GM23338 (cell line): ENCODE results near the gene OR10W1. TPM values are rescaled to one million over a fixed set of nuclear protein-coding genes. Genes with fewer than 3 reads are reported as not detected.

Experiments
- ATAC-seq: fragments of 200-7000 bp; cut with Tn5 transposase; 3 replicates; pipeline ENCODE4 v1.9.1; 2020
- DNase-seq: peaks from one replicate; pipeline ENCODE4 v3.0.0-alpha.2; 2015; ENCODE audit warnings: low spot score
- H2AFZ ChIP-seq: fragments of 200-600 bp; sonication (generic); 2 replicates; pipeline ENCODE4 v1.8.0; 2016; ENCODE audit warnings: antibody characterized with exemption, mild to moderate bottlenecking, moderate library complexity
- H3F3A ChIP-seq: fragments of 200-600 bp; sonication (generic); replicated peaks from 2 replicates; pipeline ENCODE4 v1.8.0; 2017; ENCODE audit warnings: antibody characterized with exemption, mixed run types, low read depth
- H3K27ac ChIP-seq: fragments of 200-600 bp; sonication (generic); 2 replicates; pipeline ENCODE4 v1.6.1; 2016; ENCODE audit warnings: low read depth
- H3K27me3 ChIP-seq: fragments of 200-600 bp; sonication (generic); 2 replicates; pipeline ENCODE4 v1.8.0; 2016; ENCODE audit warnings: mild to moderate bottlenecking, mixed run types, moderate library complexity; ENCODE audit not compliant: insufficient read depth
- H3K36me3 ChIP-seq: fragments of 200-600 bp; sonication (generic); 2 replicates; pipeline ENCODE4 v1.8.0; 2016; ENCODE audit warnings: mild to moderate bottlenecking; ENCODE audit not compliant: insufficient read depth
- H3K4me1 ChIP-seq: fragments of 200-600 bp; sonication (generic); 2 replicates; pipeline ENCODE4 v1.8.0; 2016; ENCODE audit warnings: mild to moderate bottlenecking, moderate library complexity; ENCODE audit not compliant: insufficient read depth
- H3K4me2 ChIP-seq: fragments of 200-600 bp; sonication (generic); 2 replicates; pipeline ENCODE4 v1.7.1; 2017; ENCODE audit warnings: mixed run types
- H3K4me3 ChIP-seq: fragments of 200-600 bp; sonication (generic); 2 replicates; pipeline ENCODE4 v1.6.1; 2016; ENCODE audit warnings: mixed run types
- H3K79me2 ChIP-seq: fragments of 200-600 bp; sonication (generic); replicated peaks from 2 replicates; pipeline ENCODE4 v1.8.0; 2017; ENCODE audit warnings: mild to moderate bottlenecking; ENCODE audit not compliant: insufficient read depth
- H3K9me2 ChIP-seq: fragments of 200-600 bp; sonication (generic); 2 replicates; pipeline ENCODE4 v1.8.0; 2017; ENCODE audit not compliant: insufficient read depth
- H4K20me1 ChIP-seq: fragments of 200-600 bp; sonication (generic); replicated peaks from 2 replicates; pipeline ENCODE4 v1.8.0; 2017; ENCODE audit warnings: mild to moderate bottlenecking; ENCODE audit not compliant: insufficient read depth
- H3K27ac Mint-ChIP-seq: 2 replicates; pipeline ENCODE4 v1.8.0; 2020; ENCODE audit warnings: inconsistent platforms, mild to moderate bottlenecking, moderate library complexity, mixed read lengths
- H3K27me3 Mint-ChIP-seq: 3 replicates; pipeline ENCODE4 v1.8.0; 2022; ENCODE audit warnings: low read depth, mild to moderate bottlenecking, moderate library complexity, mixed read lengths, inconsistent platforms; ENCODE audit not compliant: insufficient read depth, poor library complexity
- H3K36me3 Mint-ChIP-seq: 3 replicates; pipeline ENCODE4 v1.8.0; 2021; ENCODE audit warnings: low read depth, mild to moderate bottlenecking, inconsistent platforms, moderate library complexity, mixed read lengths
- H3K4me1 Mint-ChIP-seq: 3 replicates; pipeline ENCODE4 v1.8.0; 2020; ENCODE audit warnings: mild to moderate bottlenecking, inconsistent platforms, mixed read lengths
- H3K4me3 Mint-ChIP-seq: 3 replicates; pipeline ENCODE4 v1.8.0; 2021; ENCODE audit warnings: moderate library complexity, mild to moderate bottlenecking, inconsistent platforms, mixed read lengths
- H3K9me3 Mint-ChIP-seq: 3 replicates; pipeline ENCODE4 v1.8.0; 2020; ENCODE audit warnings: moderate library complexity, mild to moderate bottlenecking, inconsistent platforms, mixed read lengths
- CREB1 ChIP-seq: fragments of 250-450 bp; sonication (Bioruptor Pico); IDR thresholded peaks from 2 replicates; pipeline ENCODE4 v1.5.0; 2020; ENCODE audit warnings: low read depth, mild to moderate bottlenecking, moderate library complexity
- EZH2 ChIP-seq: fragments of 200-600 bp; sonication (generic); IDR thresholded peaks from one replicate; pipeline ENCODE4 v1.8.0; 2017; ENCODE audit warnings: antibody characterized with exemption, mild to moderate bottlenecking, low read depth; ENCODE audit not compliant: unreplicated experiment
- EZH2phosphoT487 ChIP-seq: fragments of 200-600 bp; sonication (generic); IDR thresholded peaks from one replicate; pipeline ENCODE4 v1.8.1; 2018; ENCODE audit warnings: antibody characterized with exemption; ENCODE audit not compliant: unreplicated experiment
- JUNB ChIP-seq: IDR thresholded peaks from one replicate; pipeline ENCODE4 v1.6.1; 2016; ENCODE audit warnings: antibody characterized with exemption; ENCODE audit not compliant: unreplicated experiment
- NANOG ChIP-seq: IDR thresholded peaks from 2 replicates; pipeline ENCODE4 v1.6.1; 2016; ENCODE audit warnings: antibody characterized with exemption, borderline replicate concordance
- POLR2AphosphoS5 ChIP-seq: IDR thresholded peaks from 2 replicates; pipeline ENCODE4 v1.6.1; 2016; ENCODE audit warnings: antibody characterized with exemption, low read depth
- STAT1 ChIP-seq: IDR thresholded peaks from one replicate; pipeline ENCODE4 v1.6.1; 2016; ENCODE audit warnings: antibody characterized with exemption; ENCODE audit not compliant: unreplicated experiment
- ZNF114 ChIP-seq: fragments of 250-450 bp; sonication (Bioruptor Pico); IDR thresholded peaks from 2 replicates; pipeline ENCODE4 v1.5.0; 2020; ENCODE audit warnings: mild to moderate bottlenecking, moderate library complexity
- long read RNA-seq: library from polyadenylated mRNA; unstranded; transcript quantifications from one replicate; pipeline ENCODE4 v2.0.0, GENCODE V29; 2020; ENCODE audit not compliant: unreplicated experiment
- polyA plus RNA-seq: library from polyadenylated mRNA; unstranded; fragments of >200 nt; fragmentation: Nextera tagmentation; extraction: Ambion mirVana; gene quantifications from 2 replicates; pipeline ENCODE4 v1.2.1, GENCODE V29; 2016
- total RNA-seq: library from RNA; depleted of rRNA; stranded (reverse); fragments of >200 nt; shearing (Covaris generic); gene quantifications from 2 replicates; pipeline ENCODE4 v1.2.3, GENCODE V29; 2014; rRNA removed
- TF ChIP-seq, protein P1 (sequence below): IDR thresholded peaks from one replicate; pipeline ENCODE4 v1.6.1; 2018; ENCODE audit warnings: antibody characterized with exemption; ENCODE audit not compliant: unreplicated experiment
- TF ChIP-seq, protein P2 (sequence below), 2 experiments: fragments of 200-600 bp in 1 of 2; sonication (generic) in 1 of 2; conservative IDR thresholded peaks; 2 replicates each; pipeline versions ENCODE4 v1.5.1 to v1.6.1; 2016 to 2017; ENCODE audit warnings: antibody characterized with exemption in 2 of 2, low read depth in 2 of 2, mild to moderate bottlenecking in 2 of 2, moderate library complexity in 1 of 2
- TF ChIP-seq, protein P3 (sequence below): IDR thresholded peaks from 2 replicates; pipeline ENCODE4 v1.6.1; 2016; ENCODE audit warnings: antibody characterized with exemption

Gene OR10W1
- total RNA-seq (not detected in 2 replicates), polyA plus RNA-seq (not detected in 2 replicates)
- long read RNA-seq: 0 reads

GRCh38 chr11:58268142-58268541 lies at the start of gene OR10W1:
OR10W1 (minus strand) TSS chr11:58268260; CDS start chr11:58267858, 402 bp downstream.
- Histone ChIP-seq H3K4me3 (no peak within 1 kb of the TSS), H3K4me1 (no peaks in the 10 kb centered on the region), H3F3A (no peaks in the 10 kb centered on the region), H3K27me3 (no peaks in the 10 kb centered on the region), H2AFZ (no peak within 1 kb of the TSS), H3K36me3 (no peaks in the 10 kb centered on the region), H4K20me1 (no peaks in the 10 kb centered on the region), H3K4me2 (no peak within 1 kb of the TSS), H3K9me2 (peaks cover 11% of the 10 kb centered on the region; the same call in 1 of the 2 replicates), H3K27ac (no peak within 1 kb of the TSS), H3K79me2 (no peaks in the 10 kb centered on the region)
- H3K4me3 Mint-ChIP-seq: no peak within 1 kb of the TSS
- H3K27me3 Mint-ChIP-seq: peaks cover 3% of the 10 kb centered on the region
- no peaks in the 10 kb centered on the region; the same call in 2 of the 3 replicates for H3K4me1 Mint-ChIP-seq
- H3K27ac Mint-ChIP-seq: no peak within 1 kb of the TSS
- ATAC-seq (no peak), DNase-seq (no peak)
- TF ChIP-seq EZH2 (no peak), STAT1 (no peak), NANOG (no peak), CREB1 (no peak), ZNF114 (no peak), POLR2AphosphoS5 (no peak), JUNB (no peak)
- TF ChIP-seq, protein P1, sequence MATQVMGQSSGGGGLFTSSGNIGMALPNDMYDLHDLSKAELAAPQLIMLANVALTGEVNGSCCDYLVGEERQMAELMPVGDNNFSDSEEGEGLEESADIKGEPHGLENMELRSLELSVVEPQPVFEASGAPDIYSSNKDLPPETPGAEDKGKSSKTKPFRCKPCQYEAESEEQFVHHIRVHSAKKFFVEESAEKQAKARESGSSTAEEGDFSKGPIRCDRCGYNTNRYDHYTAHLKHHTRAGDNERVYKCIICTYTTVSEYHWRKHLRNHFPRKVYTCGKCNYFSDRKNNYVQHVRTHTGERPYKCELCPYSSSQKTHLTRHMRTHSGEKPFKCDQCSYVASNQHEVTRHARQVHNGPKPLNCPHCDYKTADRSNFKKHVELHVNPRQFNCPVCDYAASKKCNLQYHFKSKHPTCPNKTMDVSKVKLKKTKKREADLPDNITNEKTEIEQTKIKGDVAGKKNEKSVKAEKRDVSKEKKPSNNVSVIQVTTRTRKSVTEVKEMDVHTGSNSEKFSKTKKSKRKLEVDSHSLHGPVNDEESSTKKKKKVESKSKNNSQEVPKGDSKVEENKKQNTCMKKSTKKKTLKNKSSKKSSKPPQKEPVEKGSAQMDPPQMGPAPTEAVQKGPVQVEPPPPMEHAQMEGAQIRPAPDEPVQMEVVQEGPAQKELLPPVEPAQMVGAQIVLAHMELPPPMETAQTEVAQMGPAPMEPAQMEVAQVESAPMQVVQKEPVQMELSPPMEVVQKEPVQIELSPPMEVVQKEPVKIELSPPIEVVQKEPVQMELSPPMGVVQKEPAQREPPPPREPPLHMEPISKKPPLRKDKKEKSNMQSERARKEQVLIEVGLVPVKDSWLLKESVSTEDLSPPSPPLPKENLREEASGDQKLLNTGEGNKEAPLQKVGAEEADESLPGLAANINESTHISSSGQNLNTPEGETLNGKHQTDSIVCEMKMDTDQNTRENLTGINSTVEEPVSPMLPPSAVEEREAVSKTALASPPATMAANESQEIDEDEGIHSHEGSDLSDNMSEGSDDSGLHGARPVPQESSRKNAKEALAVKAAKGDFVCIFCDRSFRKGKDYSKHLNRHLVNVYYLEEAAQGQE: no peak
- TF ChIP-seq, protein P2, sequence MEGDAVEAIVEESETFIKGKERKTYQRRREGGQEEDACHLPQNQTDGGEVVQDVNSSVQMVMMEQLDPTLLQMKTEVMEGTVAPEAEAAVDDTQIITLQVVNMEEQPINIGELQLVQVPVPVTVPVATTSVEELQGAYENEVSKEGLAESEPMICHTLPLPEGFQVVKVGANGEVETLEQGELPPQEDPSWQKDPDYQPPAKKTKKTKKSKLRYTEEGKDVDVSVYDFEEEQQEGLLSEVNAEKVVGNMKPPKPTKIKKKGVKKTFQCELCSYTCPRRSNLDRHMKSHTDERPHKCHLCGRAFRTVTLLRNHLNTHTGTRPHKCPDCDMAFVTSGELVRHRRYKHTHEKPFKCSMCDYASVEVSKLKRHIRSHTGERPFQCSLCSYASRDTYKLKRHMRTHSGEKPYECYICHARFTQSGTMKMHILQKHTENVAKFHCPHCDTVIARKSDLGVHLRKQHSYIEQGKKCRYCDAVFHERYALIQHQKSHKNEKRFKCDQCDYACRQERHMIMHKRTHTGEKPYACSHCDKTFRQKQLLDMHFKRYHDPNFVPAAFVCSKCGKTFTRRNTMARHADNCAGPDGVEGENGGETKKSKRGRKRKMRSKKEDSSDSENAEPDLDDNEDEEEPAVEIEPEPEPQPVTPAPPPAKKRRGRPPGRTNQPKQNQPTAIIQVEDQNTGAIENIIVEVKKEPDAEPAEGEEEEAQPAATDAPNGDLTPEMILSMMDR (conservative IDR thresholded peaks at IDR 0.05; ENCODE audit: low read depth in 2 of 2): no peak
- no peaks in the 10 kb centered on the region; the same call in 2 of the 3 replicates for H3K9me3 Mint-ChIP-seq
- H3K36me3 Mint-ChIP-seq: no peaks in the 10 kb centered on the region

DNA sequence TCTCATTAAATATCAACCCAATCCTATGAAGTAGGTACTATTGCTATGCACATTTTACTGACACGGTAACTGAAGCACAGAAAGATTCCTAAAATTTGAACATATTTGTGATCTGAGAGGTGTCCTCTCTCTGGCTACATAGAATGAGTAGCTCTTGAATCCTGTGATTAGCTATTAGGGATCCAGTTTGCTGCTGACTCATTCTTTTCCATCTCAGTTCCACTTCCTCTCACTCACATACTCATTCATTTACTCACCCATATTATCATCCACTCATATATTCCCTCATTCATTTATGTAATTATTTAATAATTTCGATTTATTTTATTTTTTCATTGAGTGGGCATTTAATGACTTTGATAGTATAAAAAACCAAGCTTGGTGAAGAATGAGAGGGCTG lies 48.1 kb upstream of the OR10W1 start:
- ATAC-seq: no peak
- H3K27ac Mint-ChIP-seq: no peak overlapping the region
- TF ChIP-seq JUNB (no peak), NANOG (no peak), EZH2phosphoT487 (no peak)
- TF ChIP-seq, protein P3, sequence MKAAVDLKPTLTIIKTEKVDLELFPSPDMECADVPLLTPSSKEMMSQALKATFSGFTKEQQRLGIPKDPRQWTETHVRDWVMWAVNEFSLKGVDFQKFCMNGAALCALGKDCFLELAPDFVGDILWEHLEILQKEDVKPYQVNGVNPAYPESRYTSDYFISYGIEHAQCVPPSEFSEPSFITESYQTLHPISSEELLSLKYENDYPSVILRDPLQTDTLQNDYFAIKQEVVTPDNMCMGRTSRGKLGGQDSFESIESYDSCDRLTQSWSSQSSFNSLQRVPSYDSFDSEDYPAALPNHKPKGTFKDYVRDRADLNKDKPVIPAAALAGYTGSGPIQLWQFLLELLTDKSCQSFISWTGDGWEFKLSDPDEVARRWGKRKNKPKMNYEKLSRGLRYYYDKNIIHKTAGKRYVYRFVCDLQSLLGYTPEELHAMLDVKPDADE: no peak
- TF ChIP-seq, protein P1: no peak

More for the DNA sequence above, 48.1 kb upstream of the OR10W1 start:
- no peaks in the 10 kb centered on the region for H3K4me1 Mint-ChIP-seq
- Histone ChIP-seq H3K4me3 (no peak overlapping the region), H3K27me3 (no peaks in the 10 kb centered on the region), H3K4me1 (no peaks in the 10 kb centered on the region), H3K27ac (no peak overlapping the region), H3F3A (no peaks in the 10 kb centered on the region), H2AFZ (no peak overlapping the region), H3K79me2 (no peaks in the 10 kb centered on the region), H3K36me3 (no peaks in the 10 kb centered on the region), H3K9me2 (0 out of 2 replicates have a peak, but pooled peaks cover 6% of the 10 kb centered on the region), H3K4me2 (no peak overlapping the region), H4K20me1 (no peaks in the 10 kb centered on the region)
- DNase-seq: no peak
- no peaks in the 10 kb centered on the region for H3K27me3 Mint-ChIP-seq
- no peak overlapping the region for H3K4me3 Mint-ChIP-seq
- H3K36me3 Mint-ChIP-seq: peaks cover 3% of the 10 kb centered on the region; the same call in 1 of the 3 replicates
- H3K9me3 Mint-ChIP-seq: peaks cover 12% of the 10 kb centered on the region; the same call in 2 of the 3 replicates
